ENCODE measurements around the gene DPH3. TPM values are rescaled to one million over a fixed set of nuclear protein-coding genes. Genes with fewer than 3 reads are reported as not detected.

DPH3 gene
- total and polyA plus RNA-seq, 2 of the 8 experiments (the other 6 are each of a cell fraction or from before 2014, with no cell fraction given): 9.8 to 40.1 TPM

DNA sequence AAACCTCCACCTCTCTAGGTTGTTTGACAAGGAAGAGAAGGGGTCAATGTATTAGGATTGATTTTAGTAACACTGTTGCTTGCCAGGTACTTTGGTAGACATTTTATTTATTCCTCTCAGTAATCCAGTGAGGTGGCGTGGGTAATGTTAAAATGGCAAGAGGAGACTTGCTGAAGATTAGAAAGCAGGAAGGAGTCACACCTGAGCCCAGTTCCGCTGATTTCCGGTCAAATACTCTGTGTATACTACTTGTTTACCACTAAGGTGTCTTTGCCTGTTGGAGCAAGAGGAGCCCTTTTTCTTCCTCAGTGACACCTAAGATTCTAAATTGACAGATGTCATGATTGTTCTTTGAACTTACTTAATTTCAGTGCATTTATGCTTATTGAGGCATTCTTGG lies 2.0 kb upstream of the DPH3 start:
- Histone ChIP-seq H2AK5ac (ENCODE audit: low read depth, low read length) (no peak overlapping the region), H2BK120ac (replicated peaks; ENCODE audit: low read depth, low read length) (no peak overlapping the region), H3K4me3 (ENCODE audit: extremely low read depth in 1 of 4, insufficient read depth in 2 of 4, low read depth in 3 of 4, low read length in 4 of 4) (no peak overlapping the region), H2BK15ac (ENCODE audit: low read length) (no peak overlapping the region), H4K8ac (ENCODE audit: extremely low read depth, insufficient read depth, low read length) (no peak overlapping the region), H3K36me3 (ENCODE audit: control insufficient read depth in 2 of 4, insufficient read depth in 4 of 4, low read length in 3 of 4) (peaks cover 2 to 19% (median 15%) of the 10 kb centered on the region in 4 experiments; a peak in 7 of 8 replicates), H3K79me1 (ENCODE audit: low read depth, low read length) (peaks cover 11% of the 10 kb centered on the region), H4K5ac (ENCODE audit: insufficient read length, low read depth, low read length) (no peak overlapping the region), H3K4me2 (ENCODE audit: insufficient read depth in 1 of 2, low read depth in 2 of 2, low read length in 2 of 2) (peak overlapping the region; percentile 23 to 99; a peak in 2 of 4 replicates), H2AFZ (ENCODE audit: low read length) (no peak overlapping the region), H2BK12ac (ENCODE audit: low read depth, low read length) (no peak overlapping the region), H2BK20ac (ENCODE audit: low read length) (no peak overlapping the region), H3K56ac (replicated peaks; ENCODE audit: insufficient read length, low read depth, low read length) (no peak overlapping the region), H3K23ac (ENCODE audit: insufficient read length) (no peak overlapping the region), H3K18ac (ENCODE audit: extremely low read depth, low read length) (no peak overlapping the region), H3K23me2 (ENCODE audit: low read depth, low read length) (peaks cover 6% of the 10 kb centered on the region), H3K4ac (replicated peaks; ENCODE audit: insufficient read length, low read depth, low read length) (no peak overlapping the region), H3K27ac (ENCODE audit: low read depth, low read length) (no peak overlapping the region), H3K9me3 (ENCODE audit: insufficient read depth in 2 of 2, low read depth in 1 of 2, low read length in 1 of 2) (no peaks in the 10 kb centered on the region), H3K14ac (ENCODE audit: insufficient read length) (no peak overlapping the region), H2BK5ac (ENCODE audit: low read depth, low read length) (no peak overlapping the region), H3K79me2 (ENCODE audit: control insufficient read depth in 1 of 2, insufficient read depth in 2 of 2, low read length in 2 of 2) (peaks cover 16 to 69% of the 10 kb centered on the region in 2 experiments), H4K91ac (replicated peaks; ENCODE audit: insufficient read length, low read length) (no peak overlapping the region), H3K27me3 (replicated peaks in 1 of 4; ENCODE audit: control insufficient read depth in 3 of 4, extremely low read depth in 1 of 4, insufficient read depth in 3 of 4, low read length in 3 of 4) (no peaks in the 10 kb centered on the region), H3K9ac (replicated peaks in 1 of 4; ENCODE audit: extremely low read depth in 1 of 4, low read depth in 3 of 4, low read length in 3 of 4) (peak overlapping the region in 1 of 4 experiments; percentile 10; a peak in 1 of 7 replicates), H3K4me1 (replicated peaks in 1 of 4; ENCODE audit: control insufficient read depth in 3 of 4, insufficient read depth in 4 of 4, low read length in 3 of 4) (peaks cover 0 to 8% (median 1%) of the 10 kb centered on the region in 4 experiments; a peak in 4 of 7 replicates), H4K20me1 (replicated peaks in 1 of 2; ENCODE audit: control insufficient read depth in 1 of 2, insufficient read depth in 2 of 2, low read length in 2 of 2) (peaks cover 3 to 4% of the 10 kb centered on the region in 2 experiments)
- FAIRE-seq (no peak), DNase-seq (ENCODE audit: low read depth in 1 of 2, low spot score in 2 of 2) (no peak)
- POLR2A ChIA-PET (ENCODE audit: partially characterized antibody): interaction anchor here (1.5 kb wide), 1 partner anchor 12 kb away, joined by 3 read pairs; no protein-coding TSS in a partner anchor
- CTCF ChIA-PET (ENCODE audit: partially characterized antibody): interaction anchor here (0.8 to 2.3 kb wide), 10 partner anchors 8 to 285 kb away, joined by 3 to 10 read pairs (median 3); no protein-coding TSS in a partner anchor
- WGBS, 2 experiments (ENCODE audit: extremely low coverage in 1 of 2, insufficient coverage in 1 of 2, insufficient read length in 1 of 2, insufficient replicate concordance in 2 of 2, low coverage in 1 of 2, low lambda C conversion rate in 2 of 2, missing lambda C conversion rate in 1 of 2): 73% methylated on average over 3 of the region's 3 CpGs; no CpG with 5 or more reads in 1 of the 2 experiments
- no peak for TF ChIP-seq CBX5 (IDR thresholded peaks at IDR 0.05; ENCODE audit: low read depth, low read length)
- TF ChIP-seq, protein P1, sequence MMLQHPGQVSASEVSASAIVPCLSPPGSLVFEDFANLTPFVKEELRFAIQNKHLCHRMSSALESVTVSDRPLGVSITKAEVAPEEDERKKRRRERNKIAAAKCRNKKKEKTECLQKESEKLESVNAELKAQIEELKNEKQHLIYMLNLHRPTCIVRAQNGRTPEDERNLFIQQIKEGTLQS (IDR thresholded peaks at IDR 0.05; ENCODE audit: insufficient read depth, low read depth, low read length): no peak
- no peak for TF ChIP-seq CHD2 (IDR thresholded peaks at IDR 0.05; ENCODE audit: low read length)
- TF ChIP-seq SP4 (IDR thresholded peaks at IDR 0.05; ENCODE audit: low read length): no peak
- TF ChIP-seq SIRT6 (IDR thresholded peaks at IDR 0.05; ENCODE audit: low read length): no peak
- TF ChIP-seq SRF (IDR thresholded peaks at IDR 0.05; ENCODE audit: low read depth, low read length): no peak
